Endothelial cell of umbilical vein (primary cell): Measurements from ENCODE around the gene LDLRAD4. TPM values are rescaled to one million over a fixed set of nuclear protein-coding genes. Genes with fewer than 3 reads are reported as not detected.

Experiments used
- BruUV-seq: library from RNA; stranded (reverse); fragments of 400-500 nt; replicated peaks from 2 replicates; lab custom pipeline; 2021; lab: Mats Ljungman, UMichigan
- CTCF ChIA-PET: fragments of 300-600, 350-600 bp; sonication (Branson Sonifier 250); formaldehyde crosslinking; loops from one replicate; lab custom pipeline; 2021; ENCODE audit warnings: antibody characterized with exemption, inconsistent platforms; lab: Charles Lee
- POLR2A ChIA-PET: fragments of 300-600, 350-600 bp; sonication (Branson Sonifier 250); formaldehyde crosslinking; loops from one replicate; lab custom pipeline; 2021; ENCODE audit warnings: antibody characterized with exemption, inconsistent platforms; lab: Charles Lee
- DNase-seq: peaks from one replicate; pipeline ENCODE4 v3.0.0-alpha.2; 2011; ENCODE audit warnings: low read depth, low spot score
- FAIRE-seq: peaks from 2 replicates; lab custom pipeline; 2011; peaks lifted over from hg19 to GRCh38; lab: Jason Lieb, UNC
- H2AFZ ChIP-seq: 2 replicates; pipeline ENCODE4 v1.6.0; 2012; ENCODE audit warnings: low read depth, low read length, control low read depth, inconsistent platforms
- H3K27ac ChIP-seq: 2 replicates; pipeline ENCODE4 v1.5.1; 2011; ENCODE audit warnings: low read depth, mild to moderate bottlenecking, control low read depth, low read length, moderate library complexity; ENCODE audit not compliant: insufficient read depth
- H3K27me3 ChIP-seq, 2 experiments: 2 replicates each; pipeline versions ENCODE4 v1.6.0 to v1.6.1; 2011; ENCODE audit warnings: low read length in 2 of 2, mixed read lengths in 1 of 2; ENCODE audit not compliant: control insufficient read depth in 2 of 2, insufficient read depth in 2 of 2
- H3K36me3 ChIP-seq, 2 experiments: 2 replicates in 1 of 2; 3 replicates in 1 of 2; pipeline ENCODE4 v1.5.1; 2011; ENCODE audit warnings: low read length in 2 of 2, mild to moderate bottlenecking in 1 of 2, moderate library complexity in 1 of 2; ENCODE audit not compliant: control insufficient read depth in 2 of 2, insufficient read depth in 2 of 2; ENCODE audit errors: extremely low read depth in 1 of 2
- H3K4me1 ChIP-seq: 3 replicates; pipeline ENCODE4 v1.5.1; 2011; ENCODE audit warnings: mild to moderate bottlenecking, low read length; ENCODE audit not compliant: control insufficient read depth, insufficient read depth; ENCODE audit errors: extremely low read depth
- H3K4me2 ChIP-seq: 2 replicates; pipeline ENCODE4 v1.6.1; 2011; ENCODE audit warnings: low read length, control low read depth, mixed read lengths; ENCODE audit not compliant: insufficient read depth
- H3K4me3 ChIP-seq, 3 experiments: fragments of 200-600 bp in 1 of 3; sonication (generic), shearing (Covaris generic) in 1 of 3; replicated peaks in 1 of 3; 2 replicates each; pipeline ENCODE4 v1.5.1; 2011 to 2016; ENCODE audit warnings: control low read depth in 3 of 3, low read length in 3 of 3, mild to moderate bottlenecking in 2 of 3, inconsistent platforms in 1 of 3, low read depth in 1 of 3, moderate library complexity in 1 of 3; ENCODE audit not compliant: insufficient read depth in 1 of 3
- H3K79me2 ChIP-seq: 2 replicates; pipeline ENCODE4 v1.6.0; 2012; ENCODE audit warnings: low read length, inconsistent platforms; ENCODE audit not compliant: control insufficient read depth, insufficient read depth
- H3K9ac ChIP-seq: replicated peaks from 2 replicates; pipeline ENCODE3; 2011; ENCODE audit warnings: low read length, control low read depth; ENCODE audit not compliant: insufficient read depth; ENCODE audit errors: extremely low read depth
- H3K9me1 ChIP-seq: replicated peaks from 3 replicates; pipeline ENCODE4 v1.6.0; 2011; ENCODE audit warnings: mild to moderate bottlenecking, low read length; ENCODE audit not compliant: control insufficient read depth, insufficient read depth; ENCODE audit errors: extremely low read depth
- H3K9me3 ChIP-seq: replicated peaks from 2 replicates; pipeline ENCODE4 v1.5.1; 2012; ENCODE audit warnings: low read length, inconsistent platforms; ENCODE audit not compliant: control insufficient read depth, insufficient read depth
- H4K20me1 ChIP-seq: replicated peaks from 2 replicates; pipeline ENCODE3; 2011; ENCODE audit warnings: mild to moderate bottlenecking, low read length; ENCODE audit not compliant: control insufficient read depth, insufficient read depth; ENCODE audit errors: extremely low read depth
- EZH2 ChIP-seq: IDR thresholded peaks from 2 replicates; pipeline ENCODE4 v1.6.1; 2012; ENCODE audit warnings: borderline replicate concordance, low read depth, mild to moderate bottlenecking, moderate library complexity, low read length, inconsistent platforms; ENCODE audit not compliant: severe bottlenecking
- FOS ChIP-seq: IDR thresholded peaks from 2 replicates; pipeline ENCODE4 v1.6.1; 2011; ENCODE audit warnings: mild to moderate bottlenecking, low read length, moderate library complexity, borderline replicate concordance; ENCODE audit not compliant: insufficient read depth
- GATA2 ChIP-seq: IDR thresholded peaks from 2 replicates; pipeline ENCODE4 v1.7.0; 2011; ENCODE audit warnings: low read depth, mild to moderate bottlenecking, moderate library complexity, mixed read lengths, low read length; ENCODE audit not compliant: insufficient read length, insufficient read depth
- JUN ChIP-seq: IDR thresholded peaks from 2 replicates; pipeline ENCODE4 v1.6.1; 2011; ENCODE audit warnings: borderline replicate concordance, low read depth; ENCODE audit not compliant: insufficient read length, insufficient read depth
- MAX ChIP-seq: IDR thresholded peaks from 2 replicates; pipeline ENCODE4 v1.6.1; 2011; ENCODE audit not compliant: insufficient read depth, insufficient read length
- MYC ChIP-seq: IDR thresholded peaks from one replicate; pipeline ENCODE4 v1.6.1; 2011; ENCODE audit warnings: mild to moderate bottlenecking, low read depth, low read length
- POLR2A ChIP-seq: IDR thresholded peaks from 2 replicates; pipeline ENCODE4 v1.6.1; 2012; ENCODE audit warnings: low read depth, mild to moderate bottlenecking, control low read depth, low read length
- POLR2AphosphoS5 ChIP-seq: IDR thresholded peaks from 2 replicates; pipeline ENCODE4 v1.6.1; 2012; ENCODE audit warnings: low read depth, mild to moderate bottlenecking, control low read depth, low read length, moderate library complexity; ENCODE audit not compliant: insufficient read depth
- dilution Hi-C: fragments of 300-500 bp; cut with MboI; formaldehyde crosslinking; loops from one replicate; pipeline ENCODE4 v1.15.0; 2019; ENCODE audit warnings: low sequenced_read_pairs; ENCODE audit not compliant: extremely low pct_ligation_motif_present
- intact Hi-C: fragments of 100-400 bp; cut with micrococcal nuclease; formaldehyde crosslinking; loops from one replicate; pipeline ENCODE4 v1.10.0; 2022
- polyA plus RNA-seq, 4 experiments: library from polyadenylated mRNA; depleted of rRNA in 3 of 4; stranded (reverse) in 3 of 4; unstranded in 1 of 4; fragments of >200 nt; gene quantifications; 2 replicates each; pipeline versions ENCODE4 v1.2.1 to v1.2.3, GENCODE V29; 2011 to 2012; ENCODE audit warnings: missing spikeins in 1 of 4
- total RNA-seq: library from RNA; stranded (reverse); gene quantifications from 2 replicates; pipeline ENCODE4 v1.2.3, GENCODE V29; 2021
- TF ChIP-seq, protein P1 (sequence below), 2 donors: IDR thresholded peaks; 1 replicate in 1 of 2; 2 replicates in 1 of 2; pipeline ENCODE4 v1.5.1; 2011; ENCODE audit warnings: low read length in 2 of 2, mild to moderate bottlenecking in 2 of 2, moderate library complexity in 2 of 2, control low read depth in 1 of 2, inconsistent platforms in 1 of 2, low read depth in 1 of 2; ENCODE audit not compliant: insufficient read depth in 1 of 2; ENCODE audit errors: extremely low read depth in 1 of 2

The LDLRAD4 gene
- total and polyA plus RNA-seq, 2 donors (not counting 3 experiments of a cell fraction or from before 2014, with no cell fraction given), result 5.2 to 6.5 TPM

GRCh38 chr18:13530033-13530878 is 311.7 kb downstream of the LDLRAD4 start:
- no peak overlapping the region for H2AFZ ChIP-seq
- H3K9me1 ChIP-seq, result no peaks in the 10 kb centered on the region
- H3K9ac ChIP-seq, result no peak overlapping the region
- no peaks in the 10 kb centered on the region for H4K20me1 ChIP-seq
- DNase-seq (no peak), FAIRE-seq (no peak)
- no peaks in the 10 kb centered on the region for H3K4me1 ChIP-seq
- no peak overlapping the region for H3K4me3 ChIP-seq
- H3K79me2 ChIP-seq, result no peaks in the 10 kb centered on the region
- no TSS peak for BruUV-seq
- no peak for TF ChIP-seq EZH2
- TF ChIP-seq GATA2, result no peak
- no peak for TF ChIP-seq POLR2A
- TF ChIP-seq MYC, result no peak
- TF ChIP-seq, protein P1, sequence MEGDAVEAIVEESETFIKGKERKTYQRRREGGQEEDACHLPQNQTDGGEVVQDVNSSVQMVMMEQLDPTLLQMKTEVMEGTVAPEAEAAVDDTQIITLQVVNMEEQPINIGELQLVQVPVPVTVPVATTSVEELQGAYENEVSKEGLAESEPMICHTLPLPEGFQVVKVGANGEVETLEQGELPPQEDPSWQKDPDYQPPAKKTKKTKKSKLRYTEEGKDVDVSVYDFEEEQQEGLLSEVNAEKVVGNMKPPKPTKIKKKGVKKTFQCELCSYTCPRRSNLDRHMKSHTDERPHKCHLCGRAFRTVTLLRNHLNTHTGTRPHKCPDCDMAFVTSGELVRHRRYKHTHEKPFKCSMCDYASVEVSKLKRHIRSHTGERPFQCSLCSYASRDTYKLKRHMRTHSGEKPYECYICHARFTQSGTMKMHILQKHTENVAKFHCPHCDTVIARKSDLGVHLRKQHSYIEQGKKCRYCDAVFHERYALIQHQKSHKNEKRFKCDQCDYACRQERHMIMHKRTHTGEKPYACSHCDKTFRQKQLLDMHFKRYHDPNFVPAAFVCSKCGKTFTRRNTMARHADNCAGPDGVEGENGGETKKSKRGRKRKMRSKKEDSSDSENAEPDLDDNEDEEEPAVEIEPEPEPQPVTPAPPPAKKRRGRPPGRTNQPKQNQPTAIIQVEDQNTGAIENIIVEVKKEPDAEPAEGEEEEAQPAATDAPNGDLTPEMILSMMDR (IDR thresholded peaks at IDR 0.05; ENCODE audit: extremely low read depth in 1 of 2, insufficient read depth in 1 of 2, low read depth in 1 of 2, low read length in 2 of 2), result no peak
- TF ChIP-seq FOS, result no peak
- TF ChIP-seq MAX, result no peak
- TF ChIP-seq JUN, result no peak
- no peak for TF ChIP-seq POLR2AphosphoS5
- H3K4me2 ChIP-seq, result no peak overlapping the region
- peaks cover 0 to 5% of the 10 kb centered on the region in 2 experiments for H3K27me3 ChIP-seq
- ChIA-PET CTCF (interaction anchor here (0.6 to 10.9 kb wide), 48 partner anchors 9 to 417 kb away, joined by 3 to 195 read pairs (median 4); partner anchors contain the start of gene LDLRAD4), POLR2A (no interaction called here)
- no peak overlapping the region for H3K27ac ChIP-seq
- no peaks in the 10 kb centered on the region for H3K9me3 ChIP-seq
- H3K36me3 ChIP-seq, result no peaks in the 10 kb centered on the region
- intact Hi-C loops (loop anchor here (5.0 to 10.0 kb wide), 4 partner anchors 33 to 375 kb away; no protein-coding TSS in a partner anchor), dilution Hi-C loops (no loop called here)
